Activated T-helper 17 cell treated with anti-CD3 and anti-CD28 coated beads, Interleukin-2, amount 50 U/mL, for 72 hours (primary cell): Measurements from ENCODE around the gene DNAJC30. TPM values are rescaled to one million over a fixed set of nuclear protein-coding genes. Genes with fewer than 3 reads are reported as not detected.
A peak's percentile ranks its signal among the peaks of the same experiment; 100 is the strongest.
"Not testable (repeated sequence)": the region's sequence is repeated elsewhere in the genome, so short reads cannot be mapped to it uniquely, and the experiment has no call there.

Source experiments
- ATAC-seq: fragments of 150-1000 bp; cut with Tn5 transposase; replicated peaks from 2 replicates; pipeline ENCODE4 v1.10.0; 2021; ENCODE audit warnings: mild to moderate bottlenecking, moderate library complexity
- H3K27ac Mint-ChIP-seq: one replicate; pipeline ENCODE4 v1.8.0; 2022; ENCODE audit warnings: mixed read lengths
- H3K27me3 Mint-ChIP-seq: one replicate; pipeline ENCODE4 v1.8.0; 2022; ENCODE audit warnings: mixed read lengths
- H3K36me3 Mint-ChIP-seq: one replicate; pipeline ENCODE4 v1.8.0; 2022; ENCODE audit warnings: low read depth, mild to moderate bottlenecking, mixed read lengths
- H3K4me1 Mint-ChIP-seq: one replicate; pipeline ENCODE4 v1.8.0; 2022; ENCODE audit warnings: mixed read lengths
- H3K4me3 Mint-ChIP-seq: one replicate; pipeline ENCODE4 v1.8.0; 2022; ENCODE audit warnings: mild to moderate bottlenecking, mixed read lengths
- H3K9me3 Mint-ChIP-seq: one replicate; pipeline ENCODE4 v1.8.0; 2022; ENCODE audit warnings: mixed read lengths
- total RNA-seq, 2 donors: library from RNA; stranded (reverse); gene quantifications; one replicate each; pipeline ENCODE4 v1.2.3, GENCODE V29; 2022

Gene DNAJC30
- 1 to 10 TPM; 5.3 to 7.6 TPM for total RNA-seq

DNA sequence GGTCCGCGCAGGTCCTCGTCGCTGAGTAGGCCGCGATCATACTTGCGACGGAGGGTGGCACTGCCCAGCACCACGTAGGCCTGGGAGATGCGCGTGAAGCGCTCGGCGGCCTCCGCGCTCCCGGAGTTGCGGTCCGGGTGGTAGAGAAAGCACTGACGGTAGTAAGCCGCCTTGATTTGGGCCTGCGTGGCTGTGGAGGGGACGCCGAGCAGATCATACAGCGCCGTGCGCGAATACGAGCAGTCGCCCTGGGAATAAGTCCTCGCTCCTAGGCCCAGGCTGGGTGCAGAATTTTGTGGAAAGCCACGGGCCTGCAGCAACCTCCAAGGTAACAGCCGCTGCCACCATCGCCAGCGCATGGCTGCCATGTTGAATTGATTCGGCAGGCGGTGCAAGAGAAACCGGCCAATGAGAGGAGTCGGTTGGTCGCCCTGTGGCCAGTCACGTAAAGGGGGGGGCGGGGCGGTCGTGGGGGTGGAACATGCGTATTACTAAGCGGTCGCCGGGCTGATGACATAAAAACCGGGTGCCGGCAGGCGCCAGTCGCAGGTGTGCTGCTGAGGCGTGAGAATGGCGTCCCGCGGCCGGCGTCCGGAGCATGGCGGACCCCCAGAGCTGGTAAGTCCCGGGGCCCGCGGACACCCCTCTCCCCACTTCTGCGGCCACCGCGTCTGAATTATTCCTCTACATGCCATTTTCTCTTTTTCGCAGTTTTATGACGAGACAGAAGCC lies at the start of gene DNAJC30, which contains the start of gene BUD23:
DNAJC30 (minus strand) TSS at position 398 of the 732 bp plus-strand sequence; CDS start at position 368, 30 bp downstream.
BUD23 (plus strand) TSS at position 542 of the 732 bp plus-strand sequence; CDS start at position 571, 29 bp downstream.
- H3K27me3 Mint-ChIP-seq: no peaks in the 10 kb centered on the region
- ATAC-seq: peak; percentile 98
- peak within 1 kb of the TSS; percentile 96 for H3K27ac Mint-ChIP-seq

GRCh38 chr7:73732397-73732796 lies 49.1 kb upstream of the DNAJC30 start:
- no peak overlapping the region for H3K4me3 Mint-ChIP-seq
- H3K9me3 Mint-ChIP-seq: no peaks in the 10 kb centered on the region
- no peak for ATAC-seq
- no peak overlapping the region for H3K27ac Mint-ChIP-seq
- H3K36me3 Mint-ChIP-seq: peaks cover 9% of the 10 kb centered on the region
- peaks cover 5% of the 10 kb centered on the region for H3K4me1 Mint-ChIP-seq
- peaks cover 4% of the 10 kb centered on the region for H3K27me3 Mint-ChIP-seq

More for the DNA sequence above, at the start of gene DNAJC30, which contains the start of gene BUD23:
- Mint-ChIP-seq H3K36me3 (peaks cover 55% of the 10 kb centered on the region), H3K9me3 (no peaks in the 10 kb centered on the region), H3K4me3 (peak within 1 kb of the TSS; percentile 97), H3K4me1 (peaks cover 8% of the 10 kb centered on the region)

DNA sequence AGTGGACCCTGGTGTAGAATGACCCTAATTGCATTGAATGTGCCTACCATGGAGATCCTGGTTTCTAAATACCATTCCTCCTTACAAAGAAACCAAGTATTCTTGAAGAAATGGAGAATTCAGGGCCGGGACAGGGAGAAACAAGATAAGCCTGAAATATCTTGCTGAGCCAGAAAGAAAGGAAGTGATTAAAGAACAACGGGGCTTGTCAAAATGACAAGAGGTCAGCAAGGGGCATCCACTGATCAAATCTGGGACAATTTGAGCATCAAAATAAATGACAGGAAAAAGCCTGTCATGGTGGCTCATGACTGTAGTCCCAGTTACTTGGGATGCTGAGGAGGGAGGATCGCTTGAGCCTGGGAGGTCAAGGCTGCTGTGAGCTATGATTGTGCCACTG lies 47.2 kb upstream of the DNAJC30 start:
- Mint-ChIP-seq H3K4me1 (peaks cover 5% of the 10 kb centered on the region), H3K36me3 (no peaks in the 10 kb centered on the region), H3K9me3 (no peaks in the 10 kb centered on the region), H3K4me3 (no peak overlapping the region), H3K27ac (no peak overlapping the region), H3K27me3 (peaks cover 4% of the 10 kb centered on the region)
- ATAC-seq: no peak

DNA sequence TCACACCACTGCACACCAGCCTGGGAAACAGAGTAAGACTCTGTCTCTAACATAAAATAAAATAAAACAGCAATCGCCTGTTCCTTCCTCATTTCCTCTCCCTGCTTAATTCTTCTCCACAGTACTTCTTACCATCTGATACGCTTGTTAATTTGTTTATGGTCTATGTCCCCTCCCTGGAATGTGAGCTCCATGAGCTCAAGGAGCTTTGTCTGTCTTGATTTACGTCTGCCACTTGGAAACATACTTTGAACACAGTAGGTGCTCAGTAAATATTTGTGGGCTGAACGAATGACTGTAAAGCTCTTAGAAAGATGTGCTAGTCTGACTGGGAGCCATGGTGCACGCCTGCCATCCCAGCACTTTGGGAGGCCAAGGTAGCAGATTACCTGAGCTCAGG lies 45.3 kb upstream of the DNAJC30 start:
- no peaks in the 10 kb centered on the region for H3K36me3 Mint-ChIP-seq
- no peaks in the 10 kb centered on the region for H3K4me1 Mint-ChIP-seq
- H3K4me3 Mint-ChIP-seq: no peak overlapping the region
- no peaks in the 10 kb centered on the region for H3K9me3 Mint-ChIP-seq
- no peak for ATAC-seq
- H3K27ac Mint-ChIP-seq: no peak overlapping the region
- H3K27me3 Mint-ChIP-seq: peaks cover 7% of the 10 kb centered on the region

DNA sequence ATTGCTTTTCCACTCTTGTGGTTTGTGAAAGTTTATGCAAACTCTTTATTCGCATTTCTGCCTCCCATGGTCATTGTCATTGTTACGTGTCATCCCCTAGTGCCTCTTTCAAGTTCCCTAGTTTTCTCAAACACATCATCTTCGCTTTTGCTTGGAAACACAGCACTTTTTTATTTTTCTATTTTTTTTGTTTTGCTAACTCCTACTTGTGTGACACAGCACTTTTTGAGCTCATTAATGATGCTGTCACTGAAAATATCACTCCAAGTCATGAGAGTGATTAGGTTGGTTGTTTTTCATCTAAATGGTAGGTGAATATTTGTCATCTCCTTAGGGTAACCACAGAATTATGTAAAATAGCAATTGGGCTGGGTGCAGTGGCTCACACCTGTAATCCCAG lies 44.7 kb upstream of the DNAJC30 start:
- no peak overlapping the region for H3K4me3 Mint-ChIP-seq
- peaks cover 7% of the 10 kb centered on the region for H3K27me3 Mint-ChIP-seq
- no peaks in the 10 kb centered on the region for H3K4me1 Mint-ChIP-seq
- H3K9me3 Mint-ChIP-seq: no peaks in the 10 kb centered on the region
- peak; percentile 30 for ATAC-seq
- no peak overlapping the region for H3K27ac Mint-ChIP-seq
- no peaks in the 10 kb centered on the region for H3K36me3 Mint-ChIP-seq

DNA sequence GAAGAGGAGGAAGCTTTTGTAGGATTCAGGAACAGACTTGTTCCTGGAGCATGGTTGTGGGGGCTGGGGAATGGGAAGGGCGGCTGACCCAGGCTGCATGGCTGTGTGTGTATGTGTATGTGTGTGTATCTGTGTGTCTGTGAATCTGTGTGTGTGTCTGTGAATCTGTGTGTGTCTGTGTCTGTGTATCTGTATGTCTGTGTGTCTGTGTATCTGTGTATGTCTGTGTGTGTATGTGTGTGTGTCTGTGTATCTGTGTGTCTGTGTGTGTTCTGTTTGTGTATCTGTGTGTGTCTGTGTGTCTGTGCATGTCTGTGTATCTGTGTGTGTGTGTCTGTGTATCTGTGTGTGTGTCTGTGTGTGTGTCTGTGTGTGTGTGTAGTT lies 42.8 kb upstream of the DNAJC30 start:
- H3K4me1 Mint-ChIP-seq: no peaks in the 10 kb centered on the region
- no peak overlapping the region for H3K27ac Mint-ChIP-seq
- no peaks in the 10 kb centered on the region for H3K36me3 Mint-ChIP-seq
- H3K27me3 Mint-ChIP-seq: peaks cover 7% of the 10 kb centered on the region
- H3K9me3 Mint-ChIP-seq: no peaks in the 10 kb centered on the region
- H3K4me3 Mint-ChIP-seq: no peak overlapping the region
- ATAC-seq: peak; percentile 39

DNA sequence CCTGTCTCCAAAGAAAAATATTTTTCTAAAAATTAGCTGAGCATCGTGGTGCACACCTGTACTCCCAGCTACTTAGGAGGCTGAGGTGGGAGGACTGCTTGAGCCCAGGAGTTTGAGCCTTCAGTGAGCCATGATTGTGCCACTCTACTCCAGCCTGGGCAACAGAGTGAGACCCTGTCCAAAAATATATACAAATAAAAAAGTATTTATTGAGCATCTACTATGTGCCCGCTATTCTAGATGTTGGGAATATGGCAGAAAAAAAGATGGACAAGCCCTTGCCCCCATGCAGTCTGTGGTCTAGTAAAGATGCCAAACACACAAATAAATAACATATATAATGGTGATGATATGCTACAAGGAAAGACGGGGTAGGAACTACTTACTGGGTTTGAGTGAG lies 40.6 kb upstream of the DNAJC30 start:
- peaks cover 7% of the 10 kb centered on the region for H3K27me3 Mint-ChIP-seq
- H3K4me1 Mint-ChIP-seq: no peaks in the 10 kb centered on the region
- no peak overlapping the region for H3K4me3 Mint-ChIP-seq
- no peaks in the 10 kb centered on the region for H3K9me3 Mint-ChIP-seq
- no peaks in the 10 kb centered on the region for H3K36me3 Mint-ChIP-seq
- no peak for ATAC-seq
- no peak overlapping the region for H3K27ac Mint-ChIP-seq

DNA sequence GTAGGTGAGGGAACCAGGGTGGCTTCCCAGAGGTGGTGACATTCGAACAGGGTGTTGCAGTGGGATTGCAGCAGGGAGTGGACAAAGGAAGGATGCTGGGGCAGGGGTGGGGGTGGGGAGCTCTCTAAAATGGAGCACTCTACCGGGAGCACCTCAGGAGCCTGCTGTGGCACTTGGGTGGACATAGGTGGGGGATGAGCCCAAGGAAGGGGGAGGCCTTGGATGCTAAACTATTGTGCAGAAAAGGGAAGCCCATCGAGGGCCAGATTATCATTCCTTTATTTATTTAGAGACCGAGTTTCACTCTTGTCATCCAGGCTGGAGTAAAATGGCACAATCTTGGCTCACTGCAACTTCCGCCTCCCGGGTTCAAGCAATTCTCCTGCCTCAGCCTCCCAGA lies 39.5 kb upstream of the DNAJC30 start:
- H3K9me3 Mint-ChIP-seq: no peaks in the 10 kb centered on the region
- peaks cover 3% of the 10 kb centered on the region for H3K27me3 Mint-ChIP-seq
- no peak overlapping the region for H3K4me3 Mint-ChIP-seq
- peaks cover 5% of the 10 kb centered on the region for H3K4me1 Mint-ChIP-seq
- ATAC-seq: no peak
- H3K36me3 Mint-ChIP-seq: no peaks in the 10 kb centered on the region
- no peak overlapping the region for H3K27ac Mint-ChIP-seq

DNA sequence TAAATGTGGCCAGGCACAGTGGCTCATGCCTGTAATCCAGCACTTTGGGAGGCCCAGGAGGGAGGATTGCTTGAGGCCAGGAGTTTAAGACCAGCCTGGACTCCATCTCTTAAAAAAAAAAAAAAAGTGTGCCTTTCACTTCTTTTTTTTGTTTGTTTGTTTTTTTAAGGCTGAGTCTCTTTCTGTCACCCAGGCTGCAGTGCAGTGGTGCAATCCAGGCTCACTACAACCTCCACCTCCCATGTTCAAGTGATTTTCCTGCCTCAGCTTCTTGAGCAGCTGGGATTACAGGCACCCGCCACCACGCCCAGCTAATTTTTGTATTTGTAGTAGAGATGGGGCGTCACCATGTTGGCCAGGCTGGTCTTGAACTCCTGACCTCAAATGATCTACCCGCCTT lies 38.9 kb upstream of the DNAJC30 start:
- ATAC-seq, H3K36me3 Mint-ChIP-seq, H3K27ac Mint-ChIP-seq, H3K27me3 Mint-ChIP-seq, H3K9me3 Mint-ChIP-seq, H3K4me1 Mint-ChIP-seq, H3K4me3 Mint-ChIP-seq: not testable (repeated sequence)

GRCh38 chr7:73721377-73721817 lies 38.1 kb upstream of the DNAJC30 start:
- peaks cover 12% of the 10 kb centered on the region for H3K4me1 Mint-ChIP-seq
- H3K4me3 Mint-ChIP-seq: peak overlapping the region; percentile 22
- no peaks in the 10 kb centered on the region for H3K9me3 Mint-ChIP-seq
- no peak for ATAC-seq
- peaks cover 5% of the 10 kb centered on the region for H3K36me3 Mint-ChIP-seq
- no peak overlapping the region for H3K27ac Mint-ChIP-seq
- H3K27me3 Mint-ChIP-seq: peaks cover 3% of the 10 kb centered on the region

- H3K27me3 Mint-ChIP-seq, ATAC-seq, H3K9me3 Mint-ChIP-seq: not testable (repeated sequence)
- Mint-ChIP-seq H3K36me3 (peaks cover 15% of the 10 kb centered on the region), H3K27ac (peak overlapping the region; percentile 47), H3K4me1 (peaks cover 14% of the 10 kb centered on the region), H3K4me3 (peak overlapping the region; percentile 78)
These were observed 37.2 kb upstream of the DNAJC30 start for GRCh38 chr7:73720443-73720842.

- no peak for ATAC-seq
- H3K27ac Mint-ChIP-seq: peak overlapping the region; percentile 47
These were observed 36.5 kb upstream of the DNAJC30 start for GRCh38 chr7:73719806-73720169.

DNA sequence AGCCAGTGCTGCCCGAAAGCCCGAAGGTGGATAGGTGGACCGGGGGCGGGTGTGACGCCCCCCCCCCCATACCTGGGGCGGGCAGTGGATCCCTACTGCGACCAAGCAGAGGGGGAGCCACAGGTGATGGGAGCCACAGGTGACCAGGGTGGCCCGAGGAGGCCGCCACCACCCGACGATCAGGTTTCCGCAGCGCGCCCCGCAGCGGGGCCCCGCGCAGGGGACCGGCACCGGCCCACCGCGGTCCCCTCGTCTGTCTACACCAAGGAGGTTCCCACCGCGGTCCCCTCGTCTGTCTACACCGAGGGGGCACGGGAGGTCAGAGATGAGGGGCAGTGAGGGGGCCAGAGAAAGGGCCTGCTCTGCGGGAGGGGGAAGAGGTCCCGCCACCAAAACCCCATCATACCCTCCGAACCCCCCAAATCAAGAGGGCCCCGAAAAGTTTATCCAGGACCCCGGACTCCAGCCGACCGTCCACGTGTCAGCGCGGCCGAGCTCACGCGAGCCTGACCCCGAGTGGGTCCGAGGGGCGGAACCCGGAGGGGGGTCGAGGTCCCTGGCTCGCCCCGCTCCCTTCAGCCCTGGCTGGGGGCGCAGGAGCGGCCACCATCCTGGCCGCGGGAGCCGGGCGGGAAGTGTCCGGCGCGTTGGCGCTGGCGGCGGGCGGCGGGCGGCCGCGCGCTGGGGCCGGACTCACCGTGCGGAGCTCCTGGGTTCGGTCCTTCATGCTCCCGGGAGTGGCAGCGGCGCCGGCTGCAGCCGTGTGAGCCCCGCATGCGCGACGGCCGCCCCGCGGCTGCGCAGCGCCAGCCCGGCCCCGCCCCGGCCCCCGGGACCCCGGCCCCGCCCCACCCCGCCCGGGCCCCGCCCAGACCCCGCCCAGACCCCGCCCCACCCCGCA lies 35.9 kb upstream of the DNAJC30 start, which contains the start of gene STX1A:
STX1A (minus strand) TSS at position 765 of the 901 bp plus-strand sequence; CDS start at position 727, 38 bp downstream.
- Mint-ChIP-seq H3K36me3 (peaks cover 17% of the 10 kb centered on the region), H3K27me3 (no peaks in the 10 kb centered on the region), H3K27ac (peak within 1 kb of the TSS; percentile 85), H3K9me3 (no peaks in the 10 kb centered on the region), H3K4me1 (peaks cover 14% of the 10 kb centered on the region), H3K4me3 (peak within 1 kb of the TSS; percentile 79)
- ATAC-seq: peak; percentile 57

More at GRCh38 chr7:73719806-73720169, 36.5 kb upstream of the DNAJC30 start:
- H3K27me3 Mint-ChIP-seq: peaks cover 2% of the 10 kb centered on the region
- H3K4me1 Mint-ChIP-seq: peaks cover 14% of the 10 kb centered on the region
- H3K9me3 Mint-ChIP-seq: no peaks in the 10 kb centered on the region
- H3K36me3 Mint-ChIP-seq: peaks cover 17% of the 10 kb centered on the region
- H3K4me3 Mint-ChIP-seq: peak overlapping the region; percentile 78

DNA sequence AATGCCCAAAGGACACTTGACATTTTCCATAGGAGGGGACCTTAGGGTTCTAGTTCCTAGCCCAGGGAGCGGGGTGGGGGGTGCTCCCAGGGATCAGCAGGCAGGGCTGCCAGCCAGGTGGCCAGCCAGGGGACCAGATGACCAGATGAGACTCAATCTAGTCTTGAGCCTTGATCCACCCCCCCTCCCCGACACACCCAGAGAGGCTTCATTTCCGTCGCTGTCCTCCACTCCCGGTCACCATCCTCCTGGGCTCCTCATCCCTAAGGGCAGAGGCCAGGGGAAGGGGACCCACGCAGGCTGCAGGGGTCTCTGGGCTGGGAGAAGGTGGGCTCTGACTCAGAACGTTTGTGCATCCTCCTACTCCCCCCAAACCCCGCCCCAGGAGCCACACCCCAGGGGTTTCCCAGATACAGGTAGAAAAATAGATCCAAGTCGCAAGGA lies 35.2 kb upstream of the DNAJC30 start:
- peak overlapping the region; percentile 79 for H3K4me3 Mint-ChIP-seq
- H3K4me1 Mint-ChIP-seq: peaks cover 14% of the 10 kb centered on the region
- peak overlapping the region; percentile 85 for H3K27ac Mint-ChIP-seq
- H3K9me3 Mint-ChIP-seq: no peaks in the 10 kb centered on the region
- H3K27me3 Mint-ChIP-seq: no peaks in the 10 kb centered on the region
- H3K36me3 Mint-ChIP-seq: peaks cover 17% of the 10 kb centered on the region
- peak; percentile 5 for ATAC-seq
